Stimulated activated CD4-positive, alpha-beta T cell treated with anti-CD3 and anti-CD28 coated beads, Interleukin-1b, Interleukin-23, amount 100 ng/mL, for 1 hour (primary cell): ENCODE results near the gene HBS1L.
A peak's percentile ranks its signal among the peaks of the same experiment; 100 is the strongest.

Source experiments
- DNase-seq, 2 donors: peaks; one replicate each; pipeline ENCODE4 v3.0.0-alpha.2; 2020; ENCODE audit warnings: low read depth in 2 of 2

Gene HBS1L

GRCh38 chr6:135054569-135055498 is at the start of gene HBS1L:
Gene HBS1L (minus strand): TSS chr6:135054822. CDS start chr6:135054691, 131 bp downstream.
- DNase-seq, result peak; percentile 87 to 93

GRCh38 chr6:135104199-135104598 is 49.6 kb upstream of the HBS1L start:
- no peak for DNase-seq

- DNase-seq, result no peak
Observed at GRCh38 chr6:135102191-135102590, 47.6 kb upstream of the HBS1L start.

- DNase-seq, result no peak
Observed at GRCh38 chr6:135097172-135097571, 42.5 kb upstream of the HBS1L start.

GRCh38 chr6:135096403-135097130 is 41.9 kb upstream of the HBS1L start:
- no peak for DNase-seq

GRCh38 chr6:135095716-135096115 is 41.1 kb upstream of the HBS1L start:
- DNase-seq, result no peak

- DNase-seq, result no peak
Observed at GRCh38 chr6:135094403-135094821, 39.8 kb upstream of the HBS1L start.

GRCh38 chr6:135093578-135093977 is 39.0 kb upstream of the HBS1L start:
- DNase-seq, result no peak

- no peak for DNase-seq
Observed at GRCh38 chr6:135092724-135093123, 38.1 kb upstream of the HBS1L start.

GRCh38 chr6:135090819-135091218 is 36.2 kb upstream of the HBS1L start:
- no peak for DNase-seq

GRCh38 chr6:135089901-135090300 is 35.3 kb upstream of the HBS1L start:
- DNase-seq, result no peak

GRCh38 chr6:135088818-135089809 is 34.5 kb upstream of the HBS1L start:
- DNase-seq, result no peak

- DNase-seq, result no peak
Observed at GRCh38 chr6:135088281-135088680, 33.7 kb upstream of the HBS1L start.

GRCh38 chr6:135087803-135088202 is 33.2 kb upstream of the HBS1L start:
- DNase-seq, result no peak

GRCh38 chr6:135087403-135087802 is 32.8 kb upstream of the HBS1L start:
- DNase-seq, result no peak

- DNase-seq, result no peak
Observed at GRCh38 chr6:135086414-135086764, 31.8 kb upstream of the HBS1L start.

- no peak for DNase-seq
Observed at GRCh38 chr6:135085700-135086413, 31.2 kb upstream of the HBS1L start.

- no peak for DNase-seq
Observed at GRCh38 chr6:135084916-135085269, 30.3 kb upstream of the HBS1L start.

- DNase-seq, result no peak
Observed at GRCh38 chr6:135084001-135084915, 29.6 kb upstream of the HBS1L start.

- DNase-seq, result no peak
Observed at GRCh38 chr6:135081966-135082365, 27.3 kb upstream of the HBS1L start.
